ENCODE data around the gene CARNS1. TPM values are rescaled to one million over a fixed set of nuclear protein-coding genes. Genes with fewer than 3 reads are reported as not detected.

CARNS1 gene
- total and polyA plus RNA-seq, 9 of the 15 experiments (the other 6 are each of a cell fraction or from before 2014, with no cell fraction given), result 0.01 to 0.18 (median 0.06) TPM; not detected in 3

- TF ChIP-seq RBM34 (IDR thresholded peaks at IDR 0.05; ENCODE audit: borderline replicate concordance, insufficient read depth, low read length) (no peak), FOXP1 (CRISPR knock-in tag; IDR thresholded peaks at IDR 0.05) (peak; percentile 89; the same call in 1 of the 2 replicates), LEF1 (IDR thresholded peaks at IDR 0.05) (peak; percentile 95), ZNF165 (CRISPR knock-in tag; IDR thresholded peaks at IDR 0.05; ENCODE audit: borderline replicate concordance) (no peak), TSHZ1 (CRISPR knock-in tag; IDR thresholded peaks at IDR 0.05) (no peak), DPF2 (IDR thresholded peaks at IDR 0.05) (no peak), ZNF175 (CRISPR knock-in tag; IDR thresholded peaks at IDR 0.05; ENCODE audit: low read depth) (peak; percentile 51; the same call in 1 of the 2 replicates), GTF2F1 (IDR thresholded peaks at IDR 0.05; ENCODE audit: low read depth, low read length) (peak; percentile 69; the same call in 1 of the 2 replicates), ZBTB17 (CRISPR knock-in tag; IDR thresholded peaks at IDR 0.05) (peak; percentile 78), GTF2B (IDR thresholded peaks at IDR 0.05; ENCODE audit: extremely low read depth, insufficient read length) (no peak), CBX2 (IDR thresholded peaks at IDR 0.05; ENCODE audit: insufficient read depth, low read length, poor library complexity, severe bottlenecking) (no peak), AFF4 (CRISPR knock-in tag; IDR thresholded peaks at IDR 0.05) (no peak), MLLT1 (IDR thresholded peaks at IDR 0.05) (no peak), THAP7 (CRISPR knock-in tag; IDR thresholded peaks at IDR 0.05) (no peak), MTA2 (IDR thresholded peaks at IDR 0.05; ENCODE audit: low read depth) (no peak)
Observed at GRCh38 chr11:67391304-67392182, 23.9 kb upstream of the CARNS1 start, which contains the start of gene RAD9A (continued).

Measured in K562 (cell line).